ENCODE data around the gene RIC3.

GRCh38 chr11:8126649-8127289 is 42.1 kb downstream of the RIC3 start:
- TF ChIP-seq POLR2A (IDR thresholded peaks at IDR 0.05; ENCODE audit: low read depth, low read length) (no peak), GATA2 (IDR thresholded peaks at IDR 0.05; ENCODE audit: insufficient read depth, insufficient read length, low read depth, low read length) (no peak), CTCF (IDR thresholded peaks at IDR 0.05; ENCODE audit: extremely low read depth in 1 of 2, insufficient read depth in 1 of 2, low read depth in 1 of 2, low read length in 2 of 2) (no peak), JUN (IDR thresholded peaks at IDR 0.05; ENCODE audit: borderline replicate concordance, insufficient read depth, insufficient read length, low read depth) (no peak)
